GM12874 (cell line): Measurements from ENCODE around the gene SLC35F4.

Source experiments
- CTCF ChIP-seq: IDR thresholded peaks from 2 replicates; pipeline ENCODE4 v1.5.1; 2011; ENCODE audit warnings: low read depth, mild to moderate bottlenecking, control low read depth, low read length, moderate library complexity; ENCODE audit not compliant: insufficient read depth

Gene SLC35F4

GRCh38 chr14:57637901-57638300, 228.0 kb downstream of the SLC35F4 start:
- TF ChIP-seq CTCF: no peak

- no peak for TF ChIP-seq CTCF
These were observed 231.6 kb downstream of the SLC35F4 start for GRCh38 chr14:57634335-57634734.

- no peak for TF ChIP-seq CTCF
These were observed 233.2 kb downstream of the SLC35F4 start for GRCh38 chr14:57632649-57633048.

GRCh38 chr14:57617510-57617909, 248.4 kb downstream of the SLC35F4 start:
- no peak for TF ChIP-seq CTCF

GRCh38 chr14:57612946-57613345, 252.9 kb downstream of the SLC35F4 start:
- no peak for TF ChIP-seq CTCF

GRCh38 chr14:57611555-57612075, 254.3 kb downstream of the SLC35F4 start:
- no peak for TF ChIP-seq CTCF

GRCh38 chr14:57610631-57611030, 255.3 kb downstream of the SLC35F4 start:
- no peak for TF ChIP-seq CTCF
